ENCODE results near the gene KMT2C. TPM values are rescaled to one million over a fixed set of nuclear protein-coding genes. Genes with fewer than 3 reads are reported as not detected.

The KMT2C gene
- total RNA-seq, 1 experiment from 2014 or later: 22.3 TPM

DNA sequence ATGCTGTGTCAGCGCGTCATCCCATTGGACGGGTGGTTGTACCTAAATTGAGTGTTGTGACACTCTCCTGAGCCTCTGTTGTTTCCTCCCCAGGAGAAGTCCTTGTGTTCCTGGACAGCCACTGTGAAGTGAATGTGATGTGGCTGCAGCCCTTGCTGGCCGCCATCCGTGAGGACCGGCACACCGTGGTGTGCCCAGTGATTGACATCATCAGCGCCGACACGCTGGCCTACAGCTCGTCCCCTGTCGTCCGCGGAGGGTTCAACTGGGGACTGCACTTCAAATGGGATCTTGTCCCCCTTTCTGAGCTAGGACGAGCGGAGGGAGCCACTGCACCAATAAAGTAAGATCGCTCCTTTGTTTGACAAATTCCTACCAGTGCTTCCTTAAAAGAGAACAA is 327.9 kb downstream of the KMT2C start:
- no peak for DNase-seq (ENCODE audit: low read depth)

DNA sequence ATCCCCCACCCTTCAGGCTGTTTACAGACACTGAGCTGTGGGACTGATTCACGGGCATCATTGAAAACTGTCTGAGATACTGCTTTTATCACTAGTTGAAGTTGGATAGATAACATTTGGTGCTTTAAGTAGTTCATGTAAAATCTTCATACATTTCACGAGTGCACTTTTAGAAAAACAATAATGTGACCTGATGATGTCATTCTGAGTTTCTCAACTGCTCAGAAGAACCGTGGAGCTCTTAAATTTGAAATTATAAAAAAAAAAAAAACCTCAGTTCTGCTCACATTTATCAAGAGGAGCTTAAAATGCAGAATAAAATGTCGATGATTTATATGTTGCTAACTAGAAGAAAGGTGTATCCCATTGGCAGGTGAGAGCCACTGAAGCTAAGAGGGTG is 328.8 kb downstream of the KMT2C start:
- no peak for DNase-seq (ENCODE audit: low read depth)

DNA sequence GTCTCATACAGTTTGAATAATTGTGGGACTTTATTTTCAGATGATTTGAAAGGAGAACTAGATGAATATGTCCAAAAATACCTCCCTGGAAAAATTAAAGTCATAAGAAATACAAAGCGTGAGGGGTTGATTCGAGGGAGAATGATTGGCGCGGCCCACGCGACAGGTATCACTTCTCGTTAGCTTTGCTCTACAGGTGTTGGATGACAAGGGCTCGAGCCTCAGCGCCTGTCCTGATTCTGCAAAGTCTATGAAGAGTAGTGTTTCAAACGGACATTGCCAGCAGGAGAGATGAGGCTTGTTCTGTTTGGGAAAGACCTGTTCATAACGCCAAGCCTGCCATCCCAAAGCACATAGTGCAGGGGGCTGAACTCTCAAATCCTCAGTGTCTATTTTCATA is 330.6 kb downstream of the KMT2C start:
- DNase-seq (ENCODE audit: low read depth): no peak

GRCh38 chr7:152103691-152104090 is 332.1 kb downstream of the KMT2C start:
- no peak for DNase-seq (ENCODE audit: low read depth)

GRCh38 chr7:152103066-152103465 is 332.7 kb downstream of the KMT2C start:
- DNase-seq (ENCODE audit: low read depth): no peak

DNA sequence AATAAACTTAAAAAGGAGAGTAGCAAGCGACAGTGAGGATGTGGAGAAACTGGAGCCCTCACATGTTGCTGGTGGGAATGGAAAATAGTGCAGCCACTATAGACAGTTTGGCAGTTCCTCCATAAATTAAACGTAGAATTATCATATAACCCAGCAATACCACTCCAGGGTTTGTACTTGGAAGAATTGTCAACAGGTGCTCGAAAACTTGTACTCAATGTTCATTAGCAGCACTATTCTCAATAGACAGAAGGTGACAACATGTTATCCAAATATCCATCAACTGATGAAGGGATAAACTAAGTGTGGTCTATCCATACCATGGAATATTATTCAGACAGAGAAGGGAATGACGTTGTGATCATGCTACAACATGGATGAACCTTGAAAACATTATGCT is 338.5 kb downstream of the KMT2C start:
- no peak for DNase-seq (ENCODE audit: low read depth)

DNA sequence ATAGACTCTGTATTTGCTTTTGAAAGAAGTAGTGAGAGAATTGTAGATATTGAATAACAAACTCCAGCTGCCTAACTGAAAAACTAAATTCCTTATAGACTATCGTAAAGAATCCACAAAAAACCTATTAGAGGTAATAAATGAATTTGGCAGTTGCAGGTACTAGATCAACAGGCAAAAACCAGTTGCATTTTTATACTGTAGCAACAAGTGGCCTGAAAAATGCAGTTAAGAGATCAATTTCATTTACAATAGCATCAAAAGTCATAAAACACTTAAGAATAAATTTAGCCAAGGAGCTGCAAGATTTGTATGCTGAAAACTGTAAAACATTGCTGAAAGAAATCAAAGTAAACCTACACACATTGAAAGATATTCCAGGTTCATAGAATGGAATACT is 340.0 kb downstream of the KMT2C start:
- DNase-seq (ENCODE audit: low read depth): no peak

DNA sequence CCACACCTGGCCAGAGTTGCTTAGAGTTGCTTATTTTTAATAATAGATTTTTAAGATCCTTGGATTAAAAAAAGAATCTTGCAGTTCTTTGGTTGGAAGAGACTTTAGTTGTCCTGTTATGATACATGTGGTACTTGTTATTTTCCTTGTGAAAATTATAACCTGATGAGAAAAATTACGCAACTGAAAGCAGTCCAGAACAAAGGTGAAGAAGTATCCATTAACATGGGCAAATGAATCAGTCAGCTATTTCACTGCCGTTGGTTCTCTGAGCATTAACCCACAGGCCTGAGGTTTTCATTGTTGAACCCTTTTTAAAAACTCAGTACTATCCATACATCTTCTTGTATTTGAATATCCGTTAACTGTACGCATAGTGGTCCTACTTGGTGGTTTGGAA is 342.1 kb downstream of the KMT2C start:
- no peak for DNase-seq (ENCODE audit: low read depth)

GRCh38 chr7:152090747-152091146 is 345.1 kb downstream of the KMT2C start:
- DNase-seq (ENCODE audit: low read depth): no peak

DNA sequence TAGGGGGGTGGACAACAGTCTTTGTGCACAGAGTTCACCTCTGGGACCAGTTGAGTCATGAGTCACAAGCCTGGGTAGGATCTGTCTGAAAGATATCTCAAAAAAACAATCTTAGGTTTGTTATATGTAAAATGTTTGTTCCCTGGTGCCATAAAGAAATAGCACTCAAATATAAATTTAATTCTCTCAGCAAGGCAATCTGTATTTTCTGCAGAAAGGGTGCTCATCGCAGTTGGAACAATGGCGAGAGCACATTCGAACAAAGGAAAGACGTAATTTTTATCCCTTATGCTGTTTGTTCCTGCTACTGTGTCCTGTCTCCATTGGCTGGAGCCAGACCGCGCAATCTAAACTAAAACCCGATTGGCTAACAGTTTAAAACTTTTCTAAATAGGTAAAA is 346.6 kb downstream of the KMT2C start:
- no peak for DNase-seq (ENCODE audit: low read depth)

DNA sequence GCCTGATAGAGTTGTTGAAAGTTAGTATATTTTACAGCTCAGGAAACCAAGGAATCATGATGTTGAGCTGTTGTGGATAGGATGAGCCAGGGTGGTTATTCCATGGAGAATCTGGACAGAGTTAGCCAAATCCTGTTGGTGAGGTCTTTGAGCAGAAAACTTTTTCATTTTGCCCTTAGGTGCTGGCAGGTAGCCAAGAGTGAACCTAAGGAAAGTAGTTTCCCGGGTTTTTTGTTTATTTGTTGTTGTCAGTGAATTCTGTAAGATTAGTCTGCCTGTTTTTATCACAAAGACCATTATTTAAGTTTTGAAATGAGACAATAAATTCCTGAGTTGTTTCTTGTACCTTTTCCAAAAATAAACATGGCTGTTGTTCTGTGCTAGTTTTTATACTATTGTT is 349.3 kb downstream of the KMT2C start:
- DNase-seq (ENCODE audit: low read depth): no peak

DNA sequence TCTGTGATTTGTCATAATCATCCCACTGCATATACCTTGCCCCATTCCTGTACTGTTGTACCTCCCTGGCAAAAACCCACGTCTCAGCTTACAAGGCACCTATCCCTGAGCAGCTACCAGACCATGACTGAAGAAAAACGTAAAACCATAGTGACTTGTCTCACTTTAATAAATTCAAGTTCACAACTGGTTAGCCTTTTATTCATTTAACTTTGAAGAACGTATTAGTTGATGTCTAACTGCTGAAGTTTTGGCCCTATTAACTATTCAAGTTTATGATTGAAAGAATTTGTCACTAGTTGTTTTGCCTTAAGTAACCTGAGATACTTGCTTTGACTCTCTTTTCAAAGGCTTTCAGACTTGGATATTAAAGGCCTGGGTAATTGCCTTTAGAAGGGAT is 350.7 kb downstream of the KMT2C start:
- no peak for DNase-seq (ENCODE audit: low read depth)

Other genes with a start within 250 kb of the KMT2C start
- 20.9 and 24.6 TPM in 2 replicates for gene XRCC2, start 240.1 kb upstream of the KMT2C start, total RNA-seq (2014; rRNA removed; shearing (Covaris generic))